T-helper 2 cell (primary cell): ENCODE measurements around the gene ZSCAN5B.
"Not testable (repeated sequence)": the region's sequence is repeated elsewhere in the genome, so short reads cannot be mapped to it uniquely, and the experiment has no call there.

Experiments
- DNase-seq, 5 experiments: peaks; one replicate each; pipeline versions ENCODE4 v3.0.0 to v3.0.0-alpha.2; 2012 to 2022
- total RNA-seq, 2 donors: gene quantifications; one replicate each; lab custom pipeline; 2026; lab: John Stamatoyannopoulos, UW

ZSCAN5B gene
- total RNA-seq = 0 to 0.07 reads per million in 2 donors

DNA sequence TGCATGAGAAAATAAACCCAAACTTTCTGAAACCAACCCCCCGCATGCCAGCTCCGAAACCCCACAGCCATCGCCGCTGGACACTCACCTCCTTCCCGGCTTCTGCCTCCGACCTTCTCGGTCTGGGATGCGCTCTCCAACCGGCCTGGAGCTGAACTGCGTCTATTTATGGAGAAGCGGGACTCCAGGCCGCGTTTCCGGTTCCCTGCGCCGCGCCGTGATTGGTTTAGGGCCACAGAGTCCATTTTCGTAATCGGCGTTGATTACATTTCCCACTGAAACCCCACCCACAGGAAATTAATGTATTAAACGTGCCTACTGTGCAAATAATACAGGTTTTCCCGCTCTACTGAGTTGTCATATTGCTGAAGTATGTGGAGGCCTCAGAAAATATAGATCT is at the start of gene ZSCAN5B:
Gene ZSCAN5B (minus strand): TSS at position 138 of the 400 bp plus-strand sequence. CDS start 4,731 bp downstream, outside the sequence.
- DNase-seq = not testable (repeated sequence)

DNA sequence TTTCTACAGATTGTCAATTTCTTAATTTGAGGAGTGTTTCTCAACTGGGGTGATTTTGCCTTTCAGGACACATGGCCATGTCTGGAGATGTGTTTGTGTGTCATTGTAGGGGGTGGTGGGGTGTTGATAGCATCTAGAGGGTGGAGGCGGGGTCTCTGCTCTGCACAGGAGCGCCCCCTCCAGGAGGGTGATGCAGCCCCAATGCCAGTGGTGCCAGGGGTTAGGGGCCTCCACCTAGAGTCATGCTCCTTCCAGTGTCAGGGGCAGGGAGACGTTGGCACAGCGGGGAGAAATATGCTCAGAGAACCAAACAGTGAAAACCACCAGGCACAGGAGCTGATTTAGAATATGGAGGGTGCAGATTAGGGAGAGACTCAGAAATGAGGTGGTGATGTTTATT is 48.2 kb upstream of the ZSCAN5B start:
- not testable (repeated sequence) for DNase-seq

DNA sequence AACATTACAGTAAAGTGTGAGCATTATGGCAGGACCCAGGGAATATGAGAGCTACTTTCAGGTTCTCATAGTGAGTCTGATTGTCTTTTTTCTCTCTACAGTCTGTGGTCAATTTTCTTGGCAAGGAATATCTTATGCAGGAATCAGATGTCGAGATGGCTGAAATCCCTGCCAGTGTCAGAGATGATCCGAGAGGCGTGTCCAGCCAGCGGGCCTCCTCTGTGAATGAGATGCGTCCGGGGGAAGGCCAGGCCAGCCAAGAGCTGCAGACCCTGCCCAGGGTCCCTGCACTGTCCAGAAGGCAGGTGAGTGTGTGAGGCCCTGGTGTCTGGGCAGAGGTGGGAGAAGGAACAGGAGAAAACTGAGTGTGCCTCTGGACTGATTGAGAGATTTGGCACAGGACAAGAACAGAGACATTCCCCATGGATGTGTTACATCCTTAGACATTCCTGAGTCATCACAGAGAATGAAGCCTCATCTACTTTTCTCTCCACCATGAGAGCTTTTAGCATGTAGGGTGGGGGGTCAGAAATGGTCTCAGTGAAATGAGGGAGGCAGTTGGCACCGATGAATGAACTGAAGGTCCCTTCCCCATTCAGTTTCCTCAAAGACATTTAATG is 47.6 kb upstream of the ZSCAN5B start:
- no peak for DNase-seq

GRCh38 chr19:56223481-56223880 is 25.9 kb upstream of the ZSCAN5B start:
- DNase-seq = no peak

- DNase-seq = no peak
Measured at GRCh38 chr19:56222901-56223300, 25.3 kb upstream of the ZSCAN5B start.

DNA sequence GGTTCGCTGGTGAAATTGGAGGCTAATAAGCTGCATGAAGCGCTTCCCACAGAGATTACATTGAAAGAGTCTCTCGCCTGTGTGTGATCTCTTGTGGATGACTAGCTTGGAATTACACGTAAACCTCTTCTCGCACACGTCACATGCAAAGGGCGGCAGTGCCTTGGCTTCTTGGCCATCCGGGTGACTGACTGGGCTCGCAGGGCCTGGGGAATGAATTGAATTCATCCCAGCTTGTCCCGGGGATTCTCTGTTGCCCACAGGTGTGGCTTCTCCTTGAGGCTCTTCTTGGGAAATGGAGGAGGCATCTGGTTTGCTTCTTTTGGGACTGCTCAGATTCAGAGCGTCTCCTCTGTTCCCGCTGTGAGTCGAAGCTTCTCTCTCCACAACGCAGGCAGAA is 24.3 kb upstream of the ZSCAN5B start:
- DNase-seq = no peak

- not testable (repeated sequence) for DNase-seq
Measured at GRCh38 chr19:56221442-56221841, 23.9 kb upstream of the ZSCAN5B start.

- no peak for DNase-seq
Measured at GRCh38 chr19:56218961-56219360, 21.4 kb upstream of the ZSCAN5B start.

GRCh38 chr19:56217039-56217949 is 19.7 kb upstream of the ZSCAN5B start:
- DNase-seq = no peak

- DNase-seq = no peak
Measured at GRCh38 chr19:56211718-56212117, 14.1 kb upstream of the ZSCAN5B start.

- DNase-seq = not testable (repeated sequence)
Measured at GRCh38 chr19:56210036-56210435, 12.5 kb upstream of the ZSCAN5B start.

GRCh38 chr19:56209091-56209490 is 11.5 kb upstream of the ZSCAN5B start:
- DNase-seq = no peak

GRCh38 chr19:56207581-56207980 is 10.0 kb upstream of the ZSCAN5B start:
- DNase-seq = not testable (repeated sequence)

- DNase-seq = no peak
Measured at GRCh38 chr19:56201973-56202372, 4.4 kb upstream of the ZSCAN5B start, which contains the start of gene ZSCAN5C. Gene ZSCAN5C (plus strand): TSS chr19:56202273. CDS start chr19:56205914, 3,641 bp downstream.

- no peak for DNase-seq
Measured at GRCh38 chr19:56199687-56200086, 2.1 kb upstream of the ZSCAN5B start.

DNA sequence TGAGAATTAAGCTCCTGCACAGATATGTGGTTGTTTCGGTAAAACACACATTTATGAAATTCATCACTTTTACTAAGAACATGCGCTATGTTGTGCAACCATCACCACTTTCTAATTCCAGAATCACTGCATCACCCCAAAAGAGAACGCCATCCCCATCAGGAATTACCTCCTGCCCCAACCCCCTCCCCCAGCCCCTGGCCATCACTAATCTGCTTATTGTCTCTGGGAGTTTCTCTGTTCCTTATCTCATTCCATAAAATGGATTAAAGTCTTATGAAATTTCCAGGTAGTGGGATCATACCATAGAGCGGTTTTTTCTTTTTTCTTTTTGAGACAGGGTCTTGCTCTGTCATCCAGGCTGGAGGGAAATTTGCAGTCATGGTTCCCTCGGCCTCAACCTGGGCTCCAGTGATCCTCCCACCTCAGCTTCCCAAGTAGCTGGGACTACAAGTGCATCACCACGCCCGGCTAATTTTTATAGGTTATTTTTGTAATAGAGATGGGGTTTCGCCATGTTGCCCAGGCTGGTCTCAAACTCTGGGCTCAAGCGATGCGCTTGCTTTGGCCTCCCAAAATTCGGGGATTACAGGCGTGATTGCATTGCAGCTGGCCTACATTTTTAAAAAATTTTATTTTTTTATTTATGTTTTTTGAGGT is 3.5 kb downstream of the ZSCAN5B start:
- no peak for DNase-seq

DNA sequence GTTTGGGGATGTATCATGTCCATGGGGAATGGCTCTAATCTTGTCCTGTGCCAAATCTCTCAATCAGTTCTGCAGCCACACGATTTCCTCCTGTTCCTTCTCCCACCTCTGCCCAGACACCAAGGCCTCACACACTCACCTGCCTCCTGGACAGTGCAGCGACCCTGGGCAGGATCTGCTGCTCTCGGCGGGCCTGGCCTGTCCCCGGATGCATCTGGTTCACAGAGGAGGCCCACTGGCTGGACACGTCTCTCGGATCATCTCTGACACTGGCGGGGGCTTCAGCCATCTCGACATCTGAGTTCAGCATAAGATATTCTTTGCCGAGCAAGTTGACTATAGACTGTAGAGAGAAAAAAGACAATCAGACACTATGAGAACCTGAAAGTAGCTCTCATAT is 5.9 kb downstream of the ZSCAN5B start:
- no peak for DNase-seq

DNA sequence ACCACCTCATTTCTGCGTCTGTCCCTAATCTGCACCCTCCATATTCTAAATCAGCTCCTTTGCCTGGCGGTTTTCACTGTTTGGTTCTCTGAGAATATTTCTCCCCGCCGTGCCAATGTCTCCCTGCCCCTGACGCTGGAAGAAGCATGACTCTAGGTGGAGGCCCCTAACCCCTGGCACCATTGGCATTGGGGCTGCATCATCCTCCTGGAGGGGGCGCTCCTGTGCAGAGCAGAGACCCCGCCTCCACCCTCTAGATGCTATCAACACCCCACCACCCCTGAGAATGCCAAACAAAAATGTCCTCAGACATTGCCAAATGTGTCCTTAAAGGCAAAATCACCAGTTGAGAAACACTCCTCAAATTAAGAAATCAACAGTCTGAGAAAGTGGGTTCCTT is 6.5 kb downstream of the ZSCAN5B start:
- no peak for DNase-seq

DNA sequence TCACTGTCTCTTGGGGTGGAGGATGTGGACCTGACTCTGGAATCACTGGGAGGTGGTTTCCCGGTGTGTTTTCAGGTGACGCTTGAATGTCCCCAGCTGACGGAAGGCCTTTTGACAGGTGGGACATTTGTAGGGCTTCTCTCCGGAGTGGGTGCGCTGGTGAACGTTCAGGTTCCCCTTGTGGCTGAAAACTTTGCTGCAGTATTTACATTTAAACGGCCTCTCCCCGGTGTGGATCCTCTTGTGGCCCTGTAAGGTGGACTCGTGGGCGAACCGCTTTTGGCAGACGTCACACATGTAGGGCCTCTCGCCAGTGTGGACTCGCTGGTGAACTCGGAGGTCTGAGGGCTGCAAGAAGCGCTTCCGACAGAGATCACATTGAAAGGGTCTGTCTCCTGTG is 7.8 kb downstream of the ZSCAN5B start:
- no peak for DNase-seq

GRCh38 chr19:56177564-56178243 is 19.9 kb downstream of the ZSCAN5B start:
- no peak for DNase-seq

GRCh38 chr19:56176881-56177280 is 20.7 kb downstream of the ZSCAN5B start:
- DNase-seq = no peak

- not testable (repeated sequence) for DNase-seq
Measured at GRCh38 chr19:56176310-56176709, 21.3 kb downstream of the ZSCAN5B start.

GRCh38 chr19:56175861-56176307 is 21.7 kb downstream of the ZSCAN5B start, which contains the start of gene GALP:
Gene GALP (plus strand): TSS chr19:56176008. CDS start chr19:56177109, 1,101 bp downstream.
- not testable (repeated sequence) for DNase-seq
